ENCODE measurements around the gene METTL21C.

GRCh38 chr13:102718746-102719145, 23.9 kb upstream of the METTL21C start:
- no peak for TF ChIP-seq CTCF (IDR thresholded peaks at IDR 0.05)
- TF ChIP-seq POLR2A (IDR thresholded peaks at IDR 0.05): no peak
